BE2C (cell line): Measurements from ENCODE around the gene TENM4.

Experiments
- DNase-seq: peaks from one replicate; pipeline ENCODE4 v3.0.0-alpha.2; 2020
- H3K27me3 ChIP-seq: fragments of 250-450 bp; sonication (Bioruptor Pico); 2 replicates; pipeline ENCODE4 v1.5.1; 2020; ENCODE audit warnings: mild to moderate bottlenecking
- H3K36me3 ChIP-seq: fragments of 250-450 bp; sonication (Bioruptor Pico); 2 replicates; pipeline ENCODE4 v1.5.1; 2020; ENCODE audit warnings: mild to moderate bottlenecking
- H3K4me1 ChIP-seq: fragments of 250-450 bp; sonication (Bioruptor Pico); 2 replicates; pipeline ENCODE4 v1.5.1; 2020
- H3K4me3 ChIP-seq: 2 replicates; pipeline ENCODE4 v1.5.1; 2011; ENCODE audit warnings: low read depth, low read length
- H3K9me3 ChIP-seq: fragments of 250-450 bp; sonication (Bioruptor Pico); 2 replicates; pipeline ENCODE4 v1.5.1; 2020
- CTCF ChIP-seq: IDR thresholded peaks from 2 replicates; pipeline ENCODE4 v1.5.1; 2012; ENCODE audit warnings: mild to moderate bottlenecking, low read depth, low read length

TENM4 gene

GRCh38 chr11:79150966-79151365 lies 289.9 kb downstream of the TENM4 start:
- no peaks in the 10 kb centered on the region for H3K36me3 ChIP-seq
- no peak for DNase-seq
- H3K27me3 ChIP-seq: no peaks in the 10 kb centered on the region
- H3K9me3 ChIP-seq: no peaks in the 10 kb centered on the region
- TF ChIP-seq CTCF: no peak
- H3K4me3 ChIP-seq: no peak overlapping the region
- H3K4me1 ChIP-seq: no peaks in the 10 kb centered on the region

- Histone ChIP-seq H3K36me3 (no peaks in the 10 kb centered on the region), H3K9me3 (no peaks in the 10 kb centered on the region), H3K4me3 (no peak overlapping the region), H3K4me1 (no peaks in the 10 kb centered on the region), H3K27me3 (no peaks in the 10 kb centered on the region)
- DNase-seq: no peak
- no peak for TF ChIP-seq CTCF
Observed at GRCh38 chr11:79150320-79150719, 290.5 kb downstream of the TENM4 start.

GRCh38 chr11:79147731-79148130 lies 293.1 kb downstream of the TENM4 start:
- H3K9me3 ChIP-seq: no peaks in the 10 kb centered on the region
- no peak for TF ChIP-seq CTCF
- no peak overlapping the region for H3K4me3 ChIP-seq

DNA sequence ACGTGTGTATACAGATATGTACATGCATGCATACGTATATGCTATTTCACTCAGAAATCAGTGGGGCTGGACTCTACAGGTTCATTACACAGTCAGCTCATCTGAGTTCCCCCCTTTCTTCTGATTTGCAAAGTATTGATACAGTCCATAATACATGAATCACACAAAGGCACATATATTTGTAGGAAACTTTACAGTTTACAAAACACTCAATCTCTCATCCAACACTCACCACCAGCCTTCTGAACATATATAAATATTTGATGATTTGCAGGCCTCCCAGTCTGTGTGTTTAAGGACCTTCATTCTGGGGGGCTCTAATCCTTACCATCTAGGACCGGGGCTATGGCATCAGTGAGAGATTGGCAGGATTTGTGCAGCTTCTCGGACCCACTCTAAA lies 293.8 kb downstream of the TENM4 start:
- Histone ChIP-seq H3K27me3 (no peaks in the 10 kb centered on the region), H3K36me3 (no peaks in the 10 kb centered on the region), H3K4me1 (no peaks in the 10 kb centered on the region), H3K4me3 (no peak overlapping the region), H3K9me3 (no peaks in the 10 kb centered on the region)
- TF ChIP-seq CTCF: no peak
- DNase-seq: no peak

More at GRCh38 chr11:79147731-79148130, 293.1 kb downstream of the TENM4 start:
- no peaks in the 10 kb centered on the region for H3K4me1 ChIP-seq
- H3K27me3 ChIP-seq: no peaks in the 10 kb centered on the region
- DNase-seq: no peak
- H3K36me3 ChIP-seq: no peaks in the 10 kb centered on the region

GRCh38 chr11:79139900-79140299 lies 300.9 kb downstream of the TENM4 start:
- Histone ChIP-seq H3K4me3 (no peak overlapping the region), H3K9me3 (no peaks in the 10 kb centered on the region), H3K27me3 (no peaks in the 10 kb centered on the region), H3K4me1 (no peaks in the 10 kb centered on the region), H3K36me3 (no peaks in the 10 kb centered on the region)
- TF ChIP-seq CTCF: no peak
- DNase-seq: no peak

DNA sequence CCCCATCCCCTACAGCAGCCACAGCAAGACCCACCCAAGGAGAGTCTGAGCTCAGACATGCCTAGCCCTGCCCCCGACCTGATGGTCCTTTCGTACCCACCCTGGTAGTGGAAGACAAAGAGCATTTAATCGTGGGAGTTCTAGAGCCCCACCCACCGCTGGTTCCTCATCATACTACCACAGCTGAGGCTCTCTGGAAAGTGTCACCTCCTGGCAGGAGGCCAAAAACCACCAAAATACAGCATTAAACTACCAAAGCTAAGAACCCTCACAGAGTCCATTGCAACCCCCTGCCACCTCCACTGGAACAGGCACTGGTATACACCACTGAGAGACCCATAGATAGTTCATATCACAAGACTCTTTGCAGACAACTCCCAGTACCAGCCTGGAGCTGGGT lies 311.1 kb downstream of the TENM4 start:
- H3K27me3 ChIP-seq: no peaks in the 10 kb centered on the region
- no peaks in the 10 kb centered on the region for H3K36me3 ChIP-seq
- peaks cover 3% of the 10 kb centered on the region; the same call in 1 of the 2 replicates for H3K4me1 ChIP-seq
- no peaks in the 10 kb centered on the region for H3K9me3 ChIP-seq
- no peak for DNase-seq
- no peak for TF ChIP-seq CTCF
- H3K4me3 ChIP-seq: no peak overlapping the region
